IPS-18c (cell line): ENCODE measurements around the gene ECE1.
"Not testable (repeated sequence)": the region's sequence is repeated elsewhere in the genome, so short reads cannot be mapped to it uniquely, and the experiment has no call there.

Source experiments
- H3K4me3 ChIP-seq: 2 replicates; pipeline ENCODE4 v1.7.0; 2013; ENCODE audit warnings: low read depth, mild to moderate bottlenecking, low read length, moderate library complexity; ENCODE audit not compliant: insufficient read depth
- H3K9me3 ChIP-seq: one replicate; pipeline ENCODE4 v1.6.1; 2013; ENCODE audit warnings: mild to moderate bottlenecking, low read length, moderate library complexity; ENCODE audit not compliant: control insufficient read depth, insufficient read depth

The ECE1 gene

DNA sequence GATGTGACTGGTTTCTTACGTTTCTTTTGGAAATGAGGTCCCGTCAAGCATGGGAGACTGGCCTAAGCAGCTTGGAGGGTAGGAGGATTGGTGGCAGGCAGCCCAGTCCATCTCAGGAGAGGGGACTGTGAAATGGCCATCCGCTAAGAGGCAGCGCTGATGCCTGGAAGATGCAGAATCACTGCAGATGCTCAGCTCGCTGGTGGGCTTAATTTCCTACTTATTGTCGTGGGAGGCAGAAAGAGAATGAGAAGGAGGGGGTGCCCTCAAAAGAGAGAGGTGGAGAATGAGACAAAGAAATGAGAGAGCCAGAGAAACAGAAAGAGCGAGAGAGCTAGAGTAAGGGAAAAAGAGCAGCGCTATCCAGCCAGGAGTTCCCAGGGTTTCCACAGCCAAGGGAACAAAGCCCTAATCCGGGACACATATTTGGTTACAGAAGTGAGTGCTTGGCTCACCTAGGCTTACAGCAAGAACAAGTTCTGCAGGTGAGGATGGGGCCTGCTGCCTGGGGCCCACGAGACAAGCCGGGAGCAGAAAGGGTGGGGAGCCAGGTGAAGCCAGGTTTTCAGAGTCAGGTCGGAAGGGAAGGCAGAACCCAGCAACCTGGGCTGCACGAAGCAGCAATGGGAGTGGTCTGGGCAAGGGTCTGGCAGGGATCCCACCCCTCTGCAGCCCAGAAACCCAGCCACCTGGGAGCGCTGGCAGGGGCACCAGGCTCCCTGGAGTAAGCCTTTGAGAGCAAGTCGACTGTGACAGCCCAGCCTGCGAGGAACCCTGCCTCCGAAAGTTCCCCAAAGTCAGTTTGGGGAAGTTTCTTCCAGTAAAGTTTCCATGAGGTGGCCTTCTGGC lies 5.8 kb downstream of the ECE1 start:
- Histone ChIP-seq H3K9me3 (no peaks in the 10 kb centered on the region), H3K4me3 (no peak overlapping the region)

DNA sequence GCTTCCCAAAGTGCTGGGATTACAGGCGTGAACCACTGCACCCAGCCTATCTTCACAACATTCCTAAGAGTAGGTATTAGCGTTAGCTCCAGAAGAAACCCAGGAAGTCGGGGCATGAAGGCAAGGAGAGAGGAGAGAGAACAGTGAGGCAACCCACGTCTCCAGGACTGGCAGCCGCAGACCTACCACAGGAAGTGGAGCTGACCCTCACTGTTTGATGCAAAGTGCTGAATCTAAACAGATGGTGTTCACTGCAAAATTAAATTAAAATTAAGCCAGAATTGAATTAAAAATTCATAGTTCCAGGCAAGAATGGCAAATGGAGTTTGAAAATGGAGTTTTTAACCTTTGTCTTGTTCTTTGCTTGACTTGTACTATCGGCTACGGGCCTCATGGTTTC lies 6.7 kb downstream of the ECE1 start:
- Histone ChIP-seq H3K9me3 (no peaks in the 10 kb centered on the region), H3K4me3 (no peak overlapping the region)

DNA sequence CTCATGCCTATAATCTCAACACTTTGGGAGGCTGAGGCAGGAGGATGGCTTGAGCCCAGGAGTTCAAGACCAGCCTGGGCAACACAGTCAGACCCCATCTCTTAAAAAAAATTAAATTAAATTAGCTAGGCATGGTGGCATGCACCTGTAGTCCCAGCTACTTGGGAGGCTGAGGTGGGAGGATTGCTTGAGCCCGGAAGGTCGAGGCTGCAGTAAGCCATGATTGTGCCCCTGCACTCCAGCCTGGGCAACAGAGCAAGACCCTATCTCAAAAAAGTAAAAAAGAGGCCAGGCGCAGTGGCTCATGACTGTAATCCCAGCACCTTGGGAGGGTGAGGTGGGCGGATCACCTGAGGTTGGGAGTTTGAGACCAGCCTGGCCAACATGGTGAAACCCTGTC lies 8.2 kb downstream of the ECE1 start:
- H3K9me3 ChIP-seq, H3K4me3 ChIP-seq: not testable (repeated sequence)

DNA sequence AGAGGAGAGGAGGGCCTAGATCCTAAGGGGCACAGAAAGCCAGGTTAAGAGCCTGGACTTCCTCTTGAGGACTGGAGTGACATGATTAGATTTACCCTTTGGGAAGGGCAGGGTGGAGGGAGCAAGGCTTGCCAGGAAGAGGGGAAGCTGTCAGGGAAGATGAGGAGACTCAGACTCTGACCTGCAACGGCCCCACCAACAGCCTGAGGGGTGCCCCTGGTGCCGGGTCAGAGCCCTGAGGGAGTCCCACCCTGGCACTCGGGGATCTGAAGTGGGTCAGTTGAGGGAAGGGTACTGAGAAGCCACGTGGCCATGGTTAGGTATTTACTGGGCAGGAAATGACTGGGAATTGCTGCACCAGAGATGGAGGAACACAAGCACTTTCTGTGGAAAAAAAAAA lies 9.8 kb downstream of the ECE1 start:
- Histone ChIP-seq H3K9me3 (no peaks in the 10 kb centered on the region), H3K4me3 (no peak overlapping the region)

DNA sequence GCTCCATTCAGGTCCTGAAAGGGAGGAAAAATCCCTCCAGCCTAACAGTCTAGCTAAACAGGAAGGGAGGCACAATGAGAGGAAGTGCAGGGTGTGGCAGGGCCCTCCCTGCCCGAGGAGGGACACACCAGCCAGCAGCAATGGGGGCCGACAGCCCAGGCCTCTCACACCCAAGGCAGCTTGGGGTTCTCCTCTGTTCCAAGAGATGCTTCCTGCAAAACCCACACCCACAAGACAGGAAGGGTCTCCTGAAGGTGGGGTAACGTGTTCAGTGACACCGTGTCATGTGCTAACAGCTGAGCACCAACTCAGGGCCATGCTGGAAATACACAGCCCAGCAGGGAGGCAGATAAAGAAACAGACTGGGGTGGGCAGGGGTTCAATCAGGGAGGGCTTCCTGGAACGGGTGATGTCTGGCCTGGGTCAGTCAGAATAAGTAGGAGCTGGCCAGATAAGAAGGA lies 10.2 kb downstream of the ECE1 start:
- Histone ChIP-seq H3K9me3 (no peaks in the 10 kb centered on the region), H3K4me3 (no peak overlapping the region)

DNA sequence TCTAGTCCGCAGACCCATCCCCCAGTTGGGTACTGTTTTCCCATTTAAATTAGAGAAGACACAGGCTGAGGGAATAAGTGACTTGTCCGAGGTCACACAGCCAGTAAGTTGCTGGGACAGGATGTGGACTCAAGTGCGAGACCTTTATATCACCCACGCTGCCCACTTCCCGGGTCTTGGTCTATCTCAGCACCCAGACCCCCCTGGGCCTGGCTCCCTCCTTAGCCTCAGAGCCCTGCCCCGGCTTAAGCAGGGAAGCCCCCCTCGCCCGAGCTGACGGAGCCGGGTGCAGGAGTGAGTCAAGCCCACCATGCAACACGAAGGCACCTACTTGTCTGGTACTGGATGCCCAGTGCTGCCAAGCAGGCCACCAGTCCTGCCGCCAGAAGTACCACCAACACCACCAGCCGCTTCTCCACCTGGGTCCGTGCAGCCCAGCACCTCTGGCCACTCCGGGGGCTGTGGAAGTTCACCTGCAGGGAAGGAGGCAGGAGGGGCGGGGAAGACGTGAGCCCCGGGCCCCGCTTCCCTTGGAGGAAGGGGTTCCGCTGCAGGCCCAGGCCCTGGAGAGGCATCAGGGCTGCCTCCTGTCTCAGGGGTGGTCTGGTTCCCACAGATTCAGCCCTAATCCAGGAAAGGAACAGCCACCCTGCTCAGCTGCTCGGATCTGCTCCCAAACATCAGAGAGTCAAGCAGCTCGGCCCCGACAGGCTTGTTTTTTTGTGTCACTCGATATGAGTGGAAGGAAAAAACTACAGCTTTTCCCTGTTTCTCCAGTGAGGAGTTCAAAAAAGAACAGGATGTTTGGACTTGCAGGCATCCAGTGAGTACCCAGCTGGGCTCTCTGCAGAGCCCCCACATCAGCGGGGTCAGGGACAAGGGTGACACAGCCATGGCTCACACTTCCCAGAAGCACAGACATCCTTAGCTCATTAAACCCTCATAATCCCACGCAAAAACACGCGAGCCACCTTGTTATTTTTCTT lies 11.1 kb downstream of the ECE1 start:
- Histone ChIP-seq H3K4me3 (no peak overlapping the region), H3K9me3 (no peaks in the 10 kb centered on the region)

DNA sequence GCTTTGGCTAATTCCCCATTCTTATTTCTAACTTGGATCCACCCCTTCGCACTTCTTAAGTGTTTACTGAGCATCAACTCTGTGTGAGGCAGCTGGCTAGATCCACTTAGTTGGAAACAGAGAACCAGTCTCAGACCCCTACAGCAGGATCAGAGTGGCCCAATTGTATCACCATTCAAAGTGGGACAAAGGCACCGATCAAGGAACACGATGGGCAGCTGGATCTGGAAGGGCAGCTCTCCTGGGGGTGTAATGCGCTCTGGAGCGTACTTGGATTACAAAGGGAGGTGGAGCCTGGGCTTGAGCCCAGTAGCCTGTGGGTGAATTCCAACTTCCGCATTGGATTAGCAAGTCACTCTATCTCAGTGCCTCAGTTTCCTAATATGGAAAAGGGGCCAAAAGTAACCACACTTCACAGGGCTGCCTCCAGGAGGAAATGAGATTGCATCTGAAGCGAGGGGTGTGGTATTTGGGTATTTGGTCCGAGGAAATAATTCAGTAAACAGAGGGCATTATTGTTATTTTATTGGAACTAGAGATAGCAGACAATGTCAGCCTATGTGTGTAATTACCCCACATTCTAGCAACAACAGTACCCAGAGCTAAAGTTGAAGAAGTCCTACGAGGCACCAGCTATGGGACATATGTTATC lies 11.9 kb downstream of the ECE1 start:
- Histone ChIP-seq H3K4me3 (no peak overlapping the region), H3K9me3 (no peaks in the 10 kb centered on the region)

DNA sequence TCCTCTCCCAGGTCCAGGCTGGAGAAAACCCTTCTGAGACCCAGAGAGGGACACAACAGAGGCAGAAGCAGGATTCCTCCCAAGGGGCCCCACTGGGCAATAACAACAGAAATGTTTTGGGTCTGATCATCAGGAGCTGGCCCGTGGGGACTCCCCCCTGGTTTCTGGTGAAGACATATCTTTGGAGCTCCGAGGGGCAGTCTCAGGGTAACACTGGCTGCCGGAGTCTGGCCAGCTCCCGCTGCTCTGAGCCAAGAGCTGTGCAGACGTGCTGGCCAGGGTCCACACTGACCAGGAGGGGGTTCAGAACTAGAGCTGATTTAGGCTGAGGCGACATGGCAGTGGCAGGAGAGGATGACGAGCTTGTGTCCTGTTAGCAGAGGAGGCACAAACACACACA lies 13.1 kb downstream of the ECE1 start:
- no peak overlapping the region for H3K4me3 ChIP-seq
- no peaks in the 10 kb centered on the region for H3K9me3 ChIP-seq

DNA sequence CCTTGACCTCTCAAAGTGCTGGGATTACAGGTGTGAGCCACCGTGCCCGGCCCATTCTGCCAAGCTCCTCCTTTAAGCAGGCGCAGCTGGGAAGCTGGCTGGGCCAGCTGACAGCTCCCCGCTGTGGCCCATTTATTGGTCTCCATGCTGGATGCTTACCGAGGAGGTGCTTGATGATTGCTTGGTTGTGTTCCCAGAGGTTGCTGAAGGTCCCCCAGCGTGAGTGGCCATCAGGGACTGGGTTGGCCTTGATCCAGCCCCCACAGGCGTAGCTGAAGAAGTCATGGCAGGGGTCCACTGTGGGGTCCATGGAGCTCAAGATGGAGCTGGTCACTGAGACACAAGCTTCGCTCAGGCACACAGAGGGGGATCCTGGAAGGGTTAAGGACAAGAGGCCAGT lies 17.7 kb downstream of the ECE1 start:
- Histone ChIP-seq H3K9me3 (no peaks in the 10 kb centered on the region), H3K4me3 (no peak overlapping the region)

DNA sequence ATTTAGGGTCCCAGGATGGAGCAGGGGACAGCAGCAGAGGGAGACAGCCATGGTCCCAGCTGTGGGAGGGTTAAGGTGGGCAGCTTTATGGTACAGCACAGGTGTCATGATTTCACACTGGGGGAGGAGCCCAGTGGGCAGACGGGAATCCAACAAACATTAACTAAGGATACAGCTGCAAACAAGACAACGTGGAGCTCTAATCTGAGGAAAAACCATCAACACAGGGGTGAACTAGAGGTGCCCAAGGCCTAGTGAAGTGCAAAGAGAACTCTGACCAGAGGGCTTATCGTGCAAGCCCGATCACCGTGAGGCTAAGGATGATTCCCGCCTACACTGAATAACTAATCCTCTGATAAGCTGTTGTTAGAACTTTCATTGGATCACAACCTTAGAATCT lies 18.7 kb downstream of the ECE1 start:
- Histone ChIP-seq H3K4me3 (no peak overlapping the region), H3K9me3 (no peaks in the 10 kb centered on the region)

DNA sequence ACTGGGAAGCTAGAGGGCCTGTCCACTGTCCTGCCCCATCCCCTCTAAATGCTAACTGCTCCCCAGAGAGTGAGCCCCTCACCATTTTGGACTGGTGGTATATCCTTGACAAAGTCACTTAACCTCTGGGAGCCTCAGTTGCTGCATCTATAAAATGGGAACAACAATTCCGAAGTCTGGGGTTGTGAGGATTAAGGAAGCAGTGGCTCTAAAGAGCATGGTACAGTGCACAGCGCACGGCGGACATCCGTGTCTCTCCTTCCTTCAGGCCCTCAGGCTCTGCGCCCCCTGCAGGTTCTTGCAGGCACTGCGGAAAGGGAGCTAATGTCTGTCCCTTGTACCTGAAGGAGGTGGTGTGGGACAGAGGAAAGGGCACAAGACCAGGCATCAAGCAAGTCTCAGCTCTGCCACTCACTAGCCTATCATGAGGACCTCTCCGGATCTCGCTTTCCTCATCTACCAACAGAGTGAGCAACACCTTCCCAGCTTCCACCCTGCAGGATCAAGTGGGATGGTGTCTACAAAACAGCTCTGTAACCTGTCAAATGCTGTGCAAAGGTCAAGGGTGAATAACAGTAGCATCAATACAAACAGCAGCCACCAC lies 20.1 kb downstream of the ECE1 start:
- H3K4me3 ChIP-seq = no peak overlapping the region
- H3K9me3 ChIP-seq = no peaks in the 10 kb centered on the region

DNA sequence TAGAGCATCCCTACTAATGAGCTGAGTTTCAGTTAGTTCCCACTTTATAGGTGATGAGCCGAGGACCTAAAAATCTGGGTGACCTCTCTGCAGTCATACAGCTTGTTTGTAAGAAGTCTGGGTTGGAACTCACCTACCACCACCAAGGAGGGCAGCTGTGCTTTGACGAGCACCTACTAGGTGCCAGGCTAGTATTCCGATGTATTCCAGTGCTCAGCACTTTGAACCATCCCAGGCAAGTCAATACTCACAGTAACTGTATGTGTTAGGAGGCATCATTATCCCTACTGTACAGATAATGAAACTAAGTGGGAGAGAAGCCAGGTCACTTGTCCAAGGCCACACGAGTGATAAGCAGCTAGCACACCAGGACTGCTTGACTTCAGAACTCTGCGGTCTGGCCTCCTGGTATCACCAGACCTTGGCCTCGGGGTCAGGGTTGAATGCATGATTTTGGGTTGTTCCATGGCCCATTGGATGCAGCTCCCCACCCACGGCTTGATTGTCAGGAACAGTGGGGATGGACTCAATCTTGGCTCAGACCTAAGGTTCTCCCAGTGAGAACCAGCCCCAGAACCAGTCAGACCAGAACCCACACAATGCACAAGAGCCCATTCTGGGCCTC lies 20.7 kb downstream of the ECE1 start:
- H3K4me3 ChIP-seq = no peak overlapping the region
- H3K9me3 ChIP-seq = no peaks in the 10 kb centered on the region

DNA sequence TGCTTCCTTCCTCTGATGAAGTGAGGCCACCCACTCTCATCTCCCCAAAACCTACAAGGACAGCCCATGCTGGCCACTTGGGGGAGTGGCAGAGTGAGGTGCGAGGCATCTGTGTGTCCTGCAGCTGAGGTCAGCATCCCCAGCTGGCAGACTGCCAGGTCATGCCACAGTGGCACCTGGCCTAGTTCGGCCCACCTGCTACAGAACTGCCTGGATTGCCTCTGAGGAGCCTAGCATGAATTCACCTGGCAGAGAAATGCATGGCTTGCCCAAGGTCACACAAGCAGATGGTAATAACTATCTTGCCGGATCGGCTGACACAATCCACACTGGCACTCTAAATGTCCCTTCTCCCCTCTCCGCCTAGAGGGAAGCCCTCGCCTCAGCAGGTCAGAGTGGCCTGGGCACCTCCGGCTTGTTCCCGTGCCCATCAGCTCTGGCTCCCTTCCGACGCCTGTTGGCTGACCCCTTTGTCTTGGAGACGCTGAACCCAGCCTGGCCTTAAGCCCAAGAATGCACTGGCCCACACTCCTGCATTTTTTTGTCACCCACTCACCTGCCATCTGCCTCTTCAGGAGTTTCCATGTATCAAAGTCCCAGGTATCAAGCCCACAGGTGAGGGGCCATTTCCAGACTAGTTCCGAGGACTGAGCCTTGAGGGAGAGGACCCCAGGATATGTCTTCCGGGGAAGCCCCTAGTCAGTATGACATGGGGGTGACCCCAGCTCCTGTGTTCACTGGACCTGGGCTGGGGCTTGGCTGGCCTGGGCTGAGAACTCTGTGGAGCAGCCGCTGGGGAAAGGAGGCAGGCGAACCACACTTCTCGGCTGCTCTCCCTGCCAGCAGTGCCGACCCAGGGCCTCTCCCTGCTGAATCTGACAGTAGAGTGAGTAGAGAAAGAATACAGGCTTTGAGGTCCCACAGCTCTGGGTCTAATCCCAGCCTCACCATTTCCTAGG lies 21.7 kb downstream of the ECE1 start:
- peaks cover 2% of the 10 kb centered on the region for H3K9me3 ChIP-seq

DNA sequence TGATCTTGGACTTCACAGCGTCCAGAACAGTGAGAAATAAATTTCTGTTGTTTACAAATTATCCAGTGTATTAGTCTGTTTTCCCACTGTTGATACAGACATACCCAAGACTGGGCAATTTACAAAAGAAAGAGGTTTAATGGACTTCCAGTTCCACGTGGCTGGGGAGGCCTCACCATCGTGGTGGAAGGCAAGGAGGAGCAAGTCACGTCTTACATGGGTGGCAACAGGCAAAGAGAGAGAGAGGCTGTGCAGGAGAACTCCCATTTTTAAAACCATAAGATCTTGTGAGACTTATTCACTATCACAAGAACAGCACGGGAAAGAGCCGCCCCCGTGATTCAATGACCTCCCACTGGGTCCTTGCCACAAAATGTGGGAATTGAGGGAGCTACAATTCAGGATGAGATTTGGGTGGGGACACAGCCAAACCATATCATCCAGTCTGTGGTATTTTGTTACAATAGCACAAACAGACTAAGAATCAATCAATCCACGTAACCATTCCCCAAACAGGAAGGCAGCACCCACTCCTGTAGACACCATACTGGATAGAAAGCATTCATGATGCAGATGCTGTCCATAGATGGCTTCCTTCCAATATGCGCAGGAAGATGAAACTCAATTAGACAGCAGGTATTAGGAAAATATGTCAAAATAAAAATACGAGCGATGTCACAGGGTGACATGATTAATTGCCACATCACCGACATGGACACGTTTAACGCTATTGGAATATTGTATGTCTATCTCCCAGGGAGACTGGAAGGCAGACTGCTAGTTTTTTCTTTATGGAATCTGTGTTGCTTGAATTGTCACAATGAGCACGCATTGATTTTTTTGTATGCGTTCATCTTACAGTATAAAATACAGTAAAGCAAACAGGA lies 22.8 kb downstream of the ECE1 start:
- Histone ChIP-seq H3K9me3 (peaks cover 2% of the 10 kb centered on the region), H3K4me3 (no peak overlapping the region)

More for the DNA sequence above, 21.7 kb downstream of the ECE1 start:
- H3K4me3 ChIP-seq = no peak overlapping the region; the same call in 1 of the 2 replicates
